Activated CD4-positive, alpha-beta T cell treated with anti-CD3 and anti-CD28 coated beads, Interleukin-2, amount 10 ng/mL, durations not matched to agents 24 days and 14 days (primary cell): ENCODE data around the gene NAA60. TPM values are rescaled to one million over a fixed set of nuclear protein-coding genes. Genes with fewer than 3 reads are reported as not detected.

Experiments used
- DNase-seq: peaks from one replicate; pipeline ENCODE4 v3.0.0; 2022
- H3K27ac Mint-ChIP-seq: one replicate; pipeline ENCODE4 v1.8.0; 2022; ENCODE audit warnings: mild to moderate bottlenecking, mixed read lengths
- H3K27me3 Mint-ChIP-seq: one replicate; pipeline ENCODE4 v1.8.0; 2022; ENCODE audit warnings: mixed read lengths
- H3K36me3 Mint-ChIP-seq: one replicate; pipeline ENCODE4 v1.8.0; 2022; ENCODE audit warnings: low read depth, mild to moderate bottlenecking, mixed read lengths
- H3K4me1 Mint-ChIP-seq: one replicate; pipeline ENCODE4 v1.8.0; 2021; ENCODE audit warnings: mixed read lengths
- H3K4me3 Mint-ChIP-seq: one replicate; pipeline ENCODE4 v1.8.0; 2022; ENCODE audit warnings: mild to moderate bottlenecking, moderate library complexity, mixed read lengths
- H3K9me3 Mint-ChIP-seq: one replicate; pipeline ENCODE4 v1.8.0; 2021; ENCODE audit warnings: mixed read lengths
- intact Hi-C: fragments of 100-400 bp; cut with micrococcal nuclease; formaldehyde crosslinking; loops from one replicate; pipeline ENCODE4 v1.15.1; 2023
- total RNA-seq: library from RNA; stranded (reverse); gene quantifications from 2 replicates; pipeline ENCODE4 v1.2.3, GENCODE V29; 2022

Gene NAA60
- total RNA-seq, 1 donor from 2014 or later: 31.4 TPM

DNA sequence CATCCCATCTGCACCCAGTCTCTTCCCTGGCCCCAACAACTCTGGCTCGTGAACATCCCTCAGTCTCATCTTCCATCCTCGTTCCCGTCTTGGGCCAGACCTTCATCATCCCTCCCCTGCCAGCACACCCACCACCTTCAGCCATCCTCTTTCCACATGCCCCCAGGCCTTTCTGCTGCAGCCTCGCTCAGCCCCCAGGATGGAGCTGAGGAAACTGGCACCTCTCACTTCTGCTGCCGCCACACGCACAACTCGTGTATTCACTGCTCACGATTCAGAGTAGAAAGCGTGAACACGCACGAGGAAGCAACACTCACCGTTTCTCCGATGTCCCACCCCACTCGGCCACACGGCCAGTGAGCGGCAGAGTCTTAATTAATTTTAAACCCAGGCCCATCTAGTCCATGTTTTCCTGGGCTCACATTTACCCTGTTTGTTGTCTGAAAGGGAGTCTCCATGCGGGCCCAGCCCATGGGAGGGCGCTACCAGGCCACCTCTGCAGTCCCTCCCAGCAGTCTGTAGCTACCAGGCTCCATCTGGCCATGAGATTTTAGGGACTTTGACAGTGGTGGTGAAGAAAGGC, 39.3 kb downstream of the NAA60 start:
- DNase-seq: no peak
- Mint-ChIP-seq H3K9me3 (no peaks in the 10 kb centered on the region), H3K4me3 (no peak overlapping the region), H3K27ac (peak overlapping the region; percentile 39), H3K4me1 (peaks cover 5% of the 10 kb centered on the region), H3K27me3 (no peaks in the 10 kb centered on the region), H3K36me3 (peaks cover 45% of the 10 kb centered on the region)
- intact Hi-C loops: no loop called here

GRCh38 chr16:3484318-3485096, 41.0 kb downstream of the NAA60 start:
- H3K36me3 Mint-ChIP-seq: peaks cover 37% of the 10 kb centered on the region
- DNase-seq: no peak
- H3K4me3 Mint-ChIP-seq: no peak overlapping the region
- no peaks in the 10 kb centered on the region for H3K9me3 Mint-ChIP-seq
- H3K27ac Mint-ChIP-seq: no peak overlapping the region
- H3K4me1 Mint-ChIP-seq: peaks cover 2% of the 10 kb centered on the region
- intact Hi-C loops: no loop called here
- no peaks in the 10 kb centered on the region for H3K27me3 Mint-ChIP-seq

DNA sequence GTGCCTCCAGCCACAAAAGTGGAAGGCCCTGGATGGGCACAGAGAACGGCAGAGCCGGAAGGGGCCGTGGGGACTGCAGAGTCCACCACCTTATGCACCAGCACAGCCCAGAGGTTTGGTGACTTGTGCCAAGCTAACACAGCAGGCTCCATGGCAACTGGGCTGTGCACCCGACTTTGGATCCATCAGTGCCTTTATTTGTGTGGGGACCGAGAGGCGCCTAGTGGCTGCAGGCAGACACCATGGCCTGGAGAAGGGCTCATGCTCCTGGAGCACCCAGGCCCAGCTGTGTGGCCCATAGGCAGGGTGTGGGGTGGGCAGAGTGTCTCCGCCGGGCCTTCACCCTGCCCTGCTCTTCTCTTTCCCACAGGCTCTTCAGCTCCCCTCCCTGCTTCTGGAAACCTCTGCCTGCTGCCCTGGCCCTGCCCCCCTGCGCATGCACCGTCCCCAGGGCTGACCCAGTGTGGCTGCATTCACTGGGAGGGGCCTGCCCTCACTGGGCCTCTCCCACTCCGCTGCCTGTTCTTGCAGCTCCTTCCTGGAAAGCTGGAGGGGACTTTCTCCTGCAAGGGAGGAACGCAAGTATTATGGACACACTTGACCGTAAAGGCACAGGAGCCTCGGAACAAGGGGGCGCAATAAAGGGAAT, 41.7 kb downstream of the NAA60 start:
- Mint-ChIP-seq H3K27me3 (no peaks in the 10 kb centered on the region), H3K4me3 (no peak overlapping the region), H3K36me3 (peaks cover 34% of the 10 kb centered on the region), H3K27ac (no peak overlapping the region), H3K9me3 (no peaks in the 10 kb centered on the region), H3K4me1 (no peaks in the 10 kb centered on the region)
- no peak for DNase-seq
- intact Hi-C loops: no loop called here

DNA sequence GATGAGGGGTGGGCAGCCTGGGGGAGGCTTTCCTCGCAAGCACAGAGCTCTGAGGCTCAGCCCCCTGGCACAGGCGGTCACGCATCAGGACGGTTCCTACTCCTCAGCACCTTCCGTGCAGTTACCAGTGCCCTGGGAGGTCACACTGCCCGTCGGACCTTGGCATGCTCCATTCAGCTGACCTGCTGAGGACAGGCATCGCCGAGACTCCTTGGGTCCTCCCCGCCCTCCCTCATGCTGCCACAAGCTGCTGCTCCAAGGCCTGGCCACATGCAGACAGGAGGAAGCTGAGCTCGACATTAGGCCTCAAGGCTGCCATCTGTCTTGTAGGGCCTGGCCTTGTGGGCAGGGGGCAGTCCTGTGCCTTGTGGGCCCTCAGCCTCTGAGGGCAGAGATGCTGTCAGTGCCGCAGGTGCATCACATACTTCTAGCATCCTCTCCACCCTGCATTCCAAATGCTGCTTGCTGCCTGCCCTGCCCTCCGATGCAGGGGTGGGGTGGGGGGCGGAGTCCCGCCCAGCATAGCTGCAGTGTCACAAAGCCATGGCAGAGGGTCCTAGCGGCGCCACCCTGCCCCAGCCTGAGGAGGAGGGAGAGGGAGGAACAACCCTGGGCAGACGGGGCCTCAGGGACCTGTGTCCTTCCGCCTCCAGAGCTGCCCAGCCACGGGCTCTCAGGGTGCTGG, 42.5 kb downstream of the NAA60 start:
- intact Hi-C loops: no loop called here
- Mint-ChIP-seq H3K36me3 (peaks cover 34% of the 10 kb centered on the region), H3K27ac (no peak overlapping the region), H3K9me3 (no peaks in the 10 kb centered on the region), H3K4me1 (no peaks in the 10 kb centered on the region), H3K27me3 (no peaks in the 10 kb centered on the region), H3K4me3 (no peak overlapping the region)
- no peak for DNase-seq

GRCh38 chr16:3486506-3487215, 43.2 kb downstream of the NAA60 start:
- Mint-ChIP-seq H3K27ac (no peak overlapping the region), H3K9me3 (no peaks in the 10 kb centered on the region), H3K4me1 (no peaks in the 10 kb centered on the region), H3K27me3 (no peaks in the 10 kb centered on the region), H3K4me3 (no peak overlapping the region), H3K36me3 (peaks cover 29% of the 10 kb centered on the region)
- intact Hi-C loops: no loop called here
- DNase-seq: no peak

- no peaks in the 10 kb centered on the region for H3K27me3 Mint-ChIP-seq
- intact Hi-C loops: no loop called here
- no peaks in the 10 kb centered on the region for H3K4me1 Mint-ChIP-seq
- H3K36me3 Mint-ChIP-seq: peaks cover 21% of the 10 kb centered on the region
- DNase-seq: no peak
- no peaks in the 10 kb centered on the region for H3K9me3 Mint-ChIP-seq
- H3K4me3 Mint-ChIP-seq: no peak overlapping the region
- H3K27ac Mint-ChIP-seq: no peak overlapping the region
Observed at GRCh38 chr16:3487521-3488410, 44.3 kb downstream of the NAA60 start.

DNA sequence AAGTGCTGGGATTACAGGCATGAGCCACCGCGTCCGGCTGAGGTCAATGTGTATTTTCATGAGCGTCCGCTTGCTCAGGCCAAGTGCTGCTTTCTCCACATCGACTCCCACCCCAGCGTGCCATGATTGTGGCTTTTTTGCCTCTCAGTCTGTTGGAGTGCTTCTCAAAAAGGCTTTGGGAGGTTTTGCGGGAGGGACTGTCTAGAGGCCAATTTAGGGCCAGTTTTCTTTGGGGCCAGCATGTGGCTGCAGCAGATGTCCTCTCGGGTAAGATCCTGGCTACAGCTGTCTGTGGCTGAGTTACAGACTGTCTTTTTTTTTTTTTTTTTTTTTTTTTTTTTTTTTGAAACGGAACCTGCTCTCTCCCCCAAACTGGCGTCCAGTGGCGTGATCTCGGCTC, 45.3 kb downstream of the NAA60 start:
- H3K4me1 Mint-ChIP-seq: no peaks in the 10 kb centered on the region
- no peak overlapping the region for H3K27ac Mint-ChIP-seq
- H3K36me3 Mint-ChIP-seq: peaks cover 11% of the 10 kb centered on the region
- no peaks in the 10 kb centered on the region for H3K9me3 Mint-ChIP-seq
- no peaks in the 10 kb centered on the region for H3K27me3 Mint-ChIP-seq
- H3K4me3 Mint-ChIP-seq: no peak overlapping the region
- intact Hi-C loops: no loop called here
- no peak for DNase-seq

GRCh38 chr16:3490911-3491629, 47.6 kb downstream of the NAA60 start:
- no peak overlapping the region for H3K27ac Mint-ChIP-seq
- peaks cover 5% of the 10 kb centered on the region for H3K36me3 Mint-ChIP-seq
- no peak overlapping the region for H3K4me3 Mint-ChIP-seq
- H3K4me1 Mint-ChIP-seq: no peaks in the 10 kb centered on the region
- H3K9me3 Mint-ChIP-seq: no peaks in the 10 kb centered on the region
- no peaks in the 10 kb centered on the region for H3K27me3 Mint-ChIP-seq
- no peak for DNase-seq
- intact Hi-C loops: no loop called here

DNA sequence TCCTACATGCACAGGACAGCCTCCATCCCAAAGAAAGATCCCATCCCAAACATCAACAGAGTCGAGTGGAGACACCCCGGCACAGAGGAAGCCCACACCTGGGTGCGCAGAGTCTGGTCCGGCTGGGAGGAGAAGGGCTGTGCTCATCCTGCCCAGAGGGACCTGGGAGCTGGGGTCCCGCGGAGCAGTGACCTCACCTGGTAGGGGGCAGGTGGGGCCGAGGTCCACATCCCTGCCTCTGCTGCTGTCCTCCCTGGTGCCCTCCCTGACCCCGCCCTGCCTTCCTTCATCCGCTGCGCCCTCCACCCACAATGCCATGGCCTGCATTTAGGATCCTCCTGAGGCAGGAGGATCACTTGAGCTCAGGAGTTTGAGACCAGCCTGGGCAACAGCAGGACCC, 48.9 kb downstream of the NAA60 start:
- Mint-ChIP-seq H3K27ac (no peak overlapping the region), H3K4me1 (no peaks in the 10 kb centered on the region), H3K27me3 (no peaks in the 10 kb centered on the region), H3K4me3 (no peak overlapping the region), H3K36me3 (no peaks in the 10 kb centered on the region), H3K9me3 (no peaks in the 10 kb centered on the region)
- intact Hi-C loops: no loop called here
- no peak for DNase-seq

DNA sequence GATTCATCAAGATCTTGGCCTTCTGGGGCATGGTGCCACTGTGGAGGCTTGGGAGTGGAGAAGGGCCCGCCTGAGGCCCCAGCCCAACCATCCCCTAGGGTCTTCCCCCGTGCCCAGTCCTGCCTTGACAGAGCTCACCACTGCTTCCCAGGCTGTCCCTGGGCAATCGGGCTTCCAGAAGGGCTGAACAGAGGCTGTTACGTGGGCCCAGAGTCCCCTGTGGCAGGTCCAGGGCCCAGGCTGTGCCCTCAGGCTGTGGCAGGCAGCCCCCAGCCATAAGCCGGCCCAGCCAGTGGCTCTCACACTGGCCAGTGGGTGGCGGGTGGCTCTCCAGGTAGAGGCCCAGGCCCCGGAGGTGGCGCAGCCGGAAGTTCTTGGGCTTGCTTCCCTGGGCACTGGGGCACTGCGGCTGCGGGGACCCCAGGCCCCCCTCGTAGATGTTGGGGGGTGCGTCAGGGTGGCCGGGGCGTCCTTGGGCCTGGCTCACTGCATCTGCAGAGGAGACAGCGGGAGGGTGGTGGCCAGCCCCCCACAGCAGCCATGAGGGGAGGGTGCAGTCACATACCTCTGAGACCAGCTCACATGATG, 51.0 kb downstream of the NAA60 start:
- Mint-ChIP-seq H3K9me3 (no peaks in the 10 kb centered on the region), H3K36me3 (no peaks in the 10 kb centered on the region), H3K4me3 (no peak overlapping the region), H3K27ac (no peak overlapping the region), H3K4me1 (no peaks in the 10 kb centered on the region), H3K27me3 (no peaks in the 10 kb centered on the region)
- intact Hi-C loops: no loop called here
- DNase-seq: no peak

- H3K27ac Mint-ChIP-seq: no peak within 1 kb of the TSS
- intact Hi-C loops: no loop called here
Observed at GRCh38 chr16:3495176-3495575, 51.7 kb downstream of the NAA60 start, which contains the start of gene C16orf90. Gene C16orf90, minus strand, starts transcription at chr16:3495489. Its CDS starts 68 bp downstream, at chr16:3495421.

GRCh38 chr16:3496386-3496785, 52.9 kb downstream of the NAA60 start:
- H3K4me3 Mint-ChIP-seq: no peak overlapping the region
- no peak for DNase-seq
- intact Hi-C loops: no loop called here

More at GRCh38 chr16:3495176-3495575, 51.7 kb downstream of the NAA60 start, which contains the start of gene C16orf90:
- H3K4me1 Mint-ChIP-seq: no peaks in the 10 kb centered on the region
- H3K27me3 Mint-ChIP-seq: no peaks in the 10 kb centered on the region
- H3K9me3 Mint-ChIP-seq: no peaks in the 10 kb centered on the region
- no peak for DNase-seq
- no peaks in the 10 kb centered on the region for H3K36me3 Mint-ChIP-seq
- H3K4me3 Mint-ChIP-seq: no peak within 1 kb of the TSS

More at GRCh38 chr16:3496386-3496785, 52.9 kb downstream of the NAA60 start:
- no peaks in the 10 kb centered on the region for H3K27me3 Mint-ChIP-seq
- H3K27ac Mint-ChIP-seq: no peak overlapping the region
- H3K4me1 Mint-ChIP-seq: peaks cover 9% of the 10 kb centered on the region
- H3K36me3 Mint-ChIP-seq: peaks cover 3% of the 10 kb centered on the region
- H3K9me3 Mint-ChIP-seq: no peaks in the 10 kb centered on the region
